Stimulated activated CD4-positive, alpha-beta T cell treated with anti-CD3 and anti-CD28 coated beads, Interleukin-12 subunit alpha, Interleukin-12 subunit beta, amount 100 ng/mL, for 48 hours (primary cell): Measurements from ENCODE around the gene WDR82.

Experiments used
- DNase-seq, 3 donors: peaks; one replicate each; pipeline ENCODE4 v3.0.0-alpha.2; 2020; ENCODE audit warnings: low read depth in 2 of 3, low spot score in 1 of 3

Gene WDR82

GRCh38 chr3:52310861-52311575 is 32.6 kb upstream of the WDR82 start:
- peak in 1 of 3 donors; percentile 13 for DNase-seq

GRCh38 chr3:52308308-52308707 is 29.9 kb upstream of the WDR82 start:
- DNase-seq: no peak

DNA sequence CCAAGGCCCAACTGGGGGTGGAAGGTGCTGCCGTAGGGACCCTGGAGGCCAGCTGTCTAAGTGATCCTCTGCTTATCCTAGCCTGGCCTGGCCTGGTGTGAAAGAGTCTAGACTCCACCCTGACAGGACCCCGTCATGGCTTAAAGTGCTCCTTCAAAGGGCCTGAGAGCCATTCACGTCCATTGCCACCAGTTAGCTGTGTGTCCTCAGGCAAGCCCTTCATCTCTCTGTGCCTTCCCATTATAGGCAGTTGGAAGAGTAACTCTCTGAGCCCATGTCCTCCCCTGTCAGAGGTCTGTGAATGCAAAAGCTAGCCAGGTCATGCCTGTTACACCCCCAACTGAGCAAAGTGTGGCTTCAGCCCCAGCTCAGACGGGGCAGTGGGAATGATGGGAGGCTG is 28.5 kb upstream of the WDR82 start:
- DNase-seq: no peak

DNA sequence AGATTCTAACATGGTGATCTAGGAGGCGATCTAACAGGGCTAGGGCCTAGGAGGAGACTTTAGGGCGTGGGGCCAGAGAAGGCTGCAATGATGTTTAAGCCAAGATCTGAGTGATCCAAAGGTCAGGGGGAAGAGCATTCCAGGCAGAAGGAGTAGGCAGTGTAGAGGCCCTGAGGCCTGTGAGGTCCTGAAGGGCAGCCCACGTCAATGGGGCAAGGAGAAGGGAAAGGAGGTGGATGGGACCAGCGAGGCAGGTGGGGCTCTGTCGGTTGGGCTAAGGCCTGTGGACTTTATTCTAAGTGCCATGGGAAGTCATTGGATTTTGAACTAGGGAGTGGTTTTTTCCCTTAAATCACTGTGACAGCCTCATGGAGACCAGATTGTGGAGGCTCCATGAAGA is 27.5 kb upstream of the WDR82 start:
- no peak for DNase-seq

DNA sequence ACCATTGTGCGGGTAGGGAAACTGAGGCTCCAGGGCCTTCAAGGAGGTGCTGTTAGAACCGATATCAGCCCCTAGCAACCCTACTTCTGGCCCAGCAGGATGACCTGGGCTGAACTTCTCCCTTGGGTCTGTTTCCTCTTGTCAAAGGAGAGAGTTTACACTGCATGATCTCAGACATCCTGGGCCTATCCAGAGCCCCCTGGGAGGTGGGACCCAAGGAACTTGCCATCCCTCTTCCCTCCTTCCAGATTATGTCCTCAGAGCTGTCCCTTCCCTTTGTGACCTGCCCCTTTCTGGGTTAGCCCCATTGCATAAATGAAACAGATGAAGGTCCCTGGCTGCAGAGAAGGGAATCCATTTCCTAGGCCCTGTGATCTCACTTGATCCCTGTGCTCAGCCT is 25.4 kb upstream of the WDR82 start:
- no peak for DNase-seq

- DNase-seq: no peak
These were observed 24.1 kb upstream of the WDR82 start for GRCh38 chr3:52302426-52303145.

DNA sequence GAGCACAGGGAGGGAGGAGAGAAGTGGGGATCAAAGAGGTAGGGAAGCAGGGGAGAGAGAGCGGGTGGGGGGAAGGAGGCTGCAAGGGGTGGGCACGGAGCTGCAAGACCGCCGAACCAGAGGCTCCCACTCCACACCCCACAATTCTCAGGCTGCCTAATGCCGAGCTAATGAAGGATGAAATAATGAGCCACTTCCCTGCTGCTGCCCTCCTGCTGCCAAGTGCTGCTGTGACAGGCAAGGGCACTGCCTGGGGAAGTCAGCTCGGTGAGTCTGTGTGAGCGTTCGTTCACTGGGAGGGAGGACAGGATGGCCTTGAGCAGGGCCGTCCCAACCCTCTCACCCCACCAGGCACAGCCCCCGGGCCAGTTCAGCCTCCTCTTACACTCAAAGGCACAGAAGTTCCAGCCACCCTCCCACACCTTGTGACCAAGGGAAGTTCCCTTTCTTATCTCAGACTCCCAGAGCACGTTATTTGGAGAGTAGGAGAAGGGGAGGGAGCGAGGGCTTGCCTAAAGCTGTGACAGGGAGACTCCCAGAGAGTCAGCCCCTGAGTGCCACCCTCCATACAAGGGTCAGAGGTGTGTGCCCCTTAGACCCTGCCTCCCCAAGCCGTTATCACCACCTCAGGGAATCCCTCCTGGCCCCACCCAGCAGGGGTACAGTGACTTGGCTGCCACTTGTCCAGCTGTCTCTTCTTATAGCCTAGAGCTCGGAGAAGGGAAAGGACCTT is 21.6 kb upstream of the WDR82 start:
- no peak for DNase-seq

DNA sequence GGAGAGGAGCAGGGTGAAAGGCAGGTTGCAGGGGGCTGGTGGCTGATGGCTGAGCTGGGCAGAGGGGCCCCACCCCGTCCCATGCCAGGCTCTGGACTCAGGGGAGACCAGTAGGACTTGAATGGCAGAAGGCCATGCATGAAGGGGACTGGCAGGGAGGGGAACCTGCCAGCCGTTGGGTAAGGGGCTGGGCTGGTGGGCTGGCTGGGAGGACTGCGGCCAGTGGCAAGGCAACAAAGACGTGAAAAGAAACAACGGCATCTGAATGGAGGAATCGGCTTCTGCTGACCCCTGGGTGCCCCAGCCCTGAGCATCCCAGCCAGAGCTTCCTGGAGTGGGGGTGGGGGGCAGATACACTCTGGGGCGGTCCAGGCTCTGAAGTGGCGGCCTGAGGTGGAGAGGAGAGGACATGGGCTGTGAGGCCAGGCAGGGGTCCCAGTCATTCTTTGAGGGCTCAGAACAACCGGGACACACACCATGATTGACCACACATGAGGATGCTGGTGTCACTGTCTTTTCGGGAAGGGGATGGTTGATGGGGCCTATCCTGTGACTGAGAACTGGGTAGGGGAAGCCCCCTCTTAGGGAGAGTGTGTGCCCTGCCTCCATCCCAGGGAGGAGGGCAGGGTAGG is 20.9 kb upstream of the WDR82 start:
- no peak for DNase-seq

GRCh38 chr3:52298149-52299098 is 20.0 kb upstream of the WDR82 start:
- no peak for DNase-seq

DNA sequence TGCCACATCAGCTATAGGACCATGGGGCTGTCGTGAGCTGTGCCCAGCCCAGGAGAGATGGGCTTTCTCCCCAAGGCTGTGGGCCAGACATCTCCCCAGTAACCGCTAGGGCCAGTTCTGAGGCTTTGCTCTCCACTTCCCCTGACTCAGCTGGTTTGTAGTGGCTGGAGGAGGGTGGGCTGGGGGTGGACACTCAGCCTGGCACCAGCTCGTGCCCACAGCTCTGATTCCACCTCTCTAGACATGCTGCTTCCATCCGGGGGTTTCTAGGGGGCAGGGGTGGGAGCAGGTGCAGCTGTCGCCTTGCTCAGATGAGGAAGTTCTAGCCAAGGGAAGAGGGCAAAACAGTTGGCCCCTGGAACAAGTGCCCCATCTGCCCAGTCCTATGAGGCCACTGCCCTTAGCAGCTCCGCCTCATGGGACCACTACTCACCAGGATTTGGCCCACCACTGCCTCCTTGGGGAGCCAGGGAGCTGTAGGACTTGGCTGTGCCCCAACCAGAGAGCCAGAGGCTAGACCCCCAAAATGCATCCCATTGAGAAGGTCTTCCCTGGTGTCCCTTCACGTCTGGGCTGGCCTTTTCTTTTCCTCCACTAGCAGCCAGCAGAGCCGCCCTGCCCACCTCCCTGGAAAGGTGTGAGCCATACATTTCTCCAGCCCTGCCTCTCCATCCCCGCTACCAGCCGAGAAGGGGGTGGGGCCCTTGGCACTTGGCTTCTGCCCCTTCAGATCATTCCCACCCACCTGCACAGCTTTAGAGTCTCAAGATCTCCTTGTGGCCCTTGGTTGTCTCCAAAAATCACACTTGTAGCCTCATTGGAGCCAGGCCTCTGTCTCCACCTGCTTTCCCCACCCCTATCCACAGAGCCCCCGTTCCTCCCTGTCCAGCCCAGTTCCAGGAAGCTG is 19.0 kb upstream of the WDR82 start:
- no peak for DNase-seq

GRCh38 chr3:52295671-52296208 is 17.3 kb upstream of the WDR82 start:
- DNase-seq: no peak

DNA sequence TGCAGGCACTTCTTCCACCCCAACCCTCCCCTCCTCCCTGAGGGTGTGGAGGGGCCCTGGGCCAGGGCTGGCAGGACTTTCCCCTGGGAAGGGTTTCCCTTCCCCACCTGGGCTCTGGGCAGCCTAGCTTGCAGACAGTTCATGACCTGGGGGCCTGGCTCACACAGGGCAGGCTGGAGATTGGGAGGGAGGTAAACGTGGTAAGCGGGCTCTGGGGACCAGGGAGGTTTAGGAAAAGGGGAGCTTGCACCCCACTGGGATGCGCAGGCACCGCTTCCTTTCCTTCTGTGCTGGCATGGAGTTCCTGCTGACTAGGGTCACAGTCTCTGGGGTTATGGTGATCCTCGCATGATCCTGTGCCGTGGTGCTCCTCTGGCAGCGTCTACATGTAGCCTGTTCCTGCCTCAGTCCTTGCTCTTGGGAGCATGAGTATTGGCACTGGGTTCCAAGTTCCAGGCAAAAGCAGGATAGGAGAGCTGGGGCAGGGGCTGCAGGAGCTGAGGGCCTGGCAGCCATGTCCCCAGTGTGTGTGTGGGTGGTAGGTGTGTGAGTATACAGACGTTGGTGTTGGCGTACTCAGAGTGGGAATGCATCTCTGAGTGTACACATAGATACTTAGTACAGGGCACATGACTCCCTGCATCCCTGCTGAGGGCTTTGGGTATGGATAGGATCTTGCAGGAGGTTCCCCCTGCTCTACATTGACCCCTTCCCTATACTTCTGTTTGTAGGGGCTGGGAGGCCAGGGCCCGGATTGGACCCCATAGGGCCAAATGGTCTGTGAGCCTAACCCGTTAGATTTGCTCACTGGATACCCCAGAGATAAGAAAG is 16.1 kb upstream of the WDR82 start:
- no peak for DNase-seq

DNA sequence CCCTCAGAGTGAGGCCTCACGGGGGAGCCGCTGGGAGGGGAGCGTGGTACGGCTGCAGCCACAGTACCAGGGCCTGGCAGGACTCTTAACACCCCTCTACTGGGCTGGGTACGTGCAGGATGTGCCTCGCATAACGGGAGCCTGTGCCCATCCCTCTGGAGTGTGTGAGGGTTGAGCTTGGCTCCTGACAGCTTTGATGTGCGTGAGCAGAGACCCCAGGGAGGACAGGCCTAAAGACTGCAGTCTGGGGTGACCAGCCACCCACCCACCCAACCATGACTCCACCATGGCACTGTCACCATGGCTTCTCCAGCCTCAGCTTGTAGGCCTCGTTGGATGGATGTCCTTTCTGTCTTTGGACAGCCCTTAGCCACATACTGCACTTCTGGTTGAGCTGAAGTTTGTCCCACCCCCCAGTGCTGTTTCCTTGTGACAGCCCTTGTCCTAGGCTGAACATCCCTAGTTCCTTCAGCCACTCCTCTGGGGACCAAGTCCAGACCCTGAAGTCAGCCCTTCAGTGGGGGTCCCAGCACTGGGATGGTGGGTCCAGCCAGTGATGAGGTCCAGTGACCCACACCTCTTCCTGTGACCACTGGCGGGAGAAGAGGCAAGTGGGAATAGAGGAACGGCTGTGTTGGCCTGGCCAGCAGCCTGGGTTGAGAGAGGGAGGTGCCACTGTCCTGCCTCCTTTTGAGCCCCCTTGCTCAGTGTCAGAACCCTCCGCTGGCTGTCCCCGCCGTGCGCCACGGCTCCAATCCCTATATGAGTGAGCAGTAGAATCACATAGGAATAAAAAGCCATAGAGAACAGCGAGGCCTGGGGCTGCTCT is 15.3 kb upstream of the WDR82 start:
- DNase-seq: no peak

DNA sequence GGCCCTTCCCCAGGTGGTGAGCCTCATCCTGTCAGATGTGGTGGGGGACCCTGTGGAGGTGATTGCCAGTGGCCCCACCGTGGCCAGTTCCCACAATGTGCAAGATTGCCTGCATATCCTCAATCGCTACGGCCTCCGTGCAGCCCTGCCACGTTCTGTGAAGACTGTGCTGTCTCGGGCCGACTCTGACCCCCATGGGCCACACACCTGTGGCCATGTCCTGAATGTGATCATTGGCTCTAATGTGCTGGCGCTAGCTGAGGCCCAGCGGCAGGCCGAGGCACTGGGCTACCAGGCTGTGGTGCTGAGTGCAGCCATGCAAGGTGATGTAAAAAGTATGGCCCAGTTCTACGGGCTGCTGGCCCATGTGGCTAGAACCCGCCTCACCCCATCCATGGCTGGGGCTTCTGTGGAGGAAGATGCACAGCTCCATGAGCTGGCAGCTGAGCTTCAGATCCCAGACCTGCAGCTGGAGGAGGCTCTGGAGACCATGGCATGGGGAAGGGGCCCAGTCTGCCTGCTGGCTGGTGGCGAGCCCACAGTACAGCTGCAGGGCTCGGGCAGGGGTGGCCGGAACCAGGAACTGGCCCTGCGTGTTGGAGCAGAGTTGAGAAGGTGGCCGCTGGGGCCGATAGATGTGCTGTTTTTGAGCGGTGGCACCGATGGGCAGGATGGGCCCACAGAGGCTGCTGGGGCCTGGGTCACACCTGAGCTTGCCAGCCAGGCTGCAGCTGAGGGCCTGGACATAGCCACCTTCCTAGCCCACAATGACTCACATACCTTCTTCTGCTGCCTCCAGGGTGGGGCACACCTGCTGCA is 14.0 kb upstream of the WDR82 start:
- no peak for DNase-seq

- DNase-seq: no peak
These were observed 13.2 kb upstream of the WDR82 start for GRCh38 chr3:52291508-52292181.
